DND-41 (cell line): ENCODE measurements around the gene SOX11.

Experiments
- CTCF ChIP-seq: IDR thresholded peaks from 2 replicates; pipeline ENCODE4 v1.5.1; 2012; ENCODE audit warnings: borderline replicate concordance, low read length, moderate library complexity, mild to moderate bottlenecking; ENCODE audit not compliant: poor library complexity, severe bottlenecking; ENCODE audit errors: extremely low read depth
- EZH2 ChIP-seq: IDR thresholded peaks from 3 replicates; pipeline ENCODE4 v1.6.1; 2012; ENCODE audit warnings: borderline replicate concordance, low read depth, mild to moderate bottlenecking, moderate library complexity, low read length, inconsistent platforms; ENCODE audit not compliant: severe bottlenecking

DNA sequence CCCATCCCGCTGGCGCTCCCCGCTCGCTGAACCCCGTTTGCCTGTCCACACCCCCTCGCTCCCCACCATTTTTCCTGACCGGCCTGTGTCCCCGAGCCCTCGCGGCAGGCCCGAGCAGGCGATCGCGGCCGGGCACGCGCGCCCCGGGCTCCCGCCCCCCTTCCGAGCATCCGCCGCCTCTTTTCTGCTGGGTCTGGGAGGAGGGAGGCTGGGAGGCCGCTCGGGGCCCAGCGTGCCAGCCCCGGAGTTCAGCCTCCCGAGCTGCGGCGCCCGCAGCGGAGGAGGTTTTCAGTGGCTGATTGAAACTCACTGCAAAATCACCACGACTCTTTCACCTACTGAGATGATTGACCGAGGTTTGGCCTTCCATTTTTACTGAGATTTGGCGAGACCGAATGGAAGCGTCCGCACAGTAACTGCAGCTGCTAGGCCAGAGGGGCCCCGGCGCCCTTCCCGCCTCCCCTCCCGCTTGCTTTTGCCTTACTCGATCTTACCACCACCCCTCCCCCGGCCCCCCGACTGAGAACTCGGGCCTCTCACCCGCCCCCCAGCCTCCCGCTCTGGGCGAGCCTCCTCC, 4.8 kb downstream of the SOX11 start:
- TF ChIP-seq CTCF (no peak), EZH2 (no peak)
